ENCODE measurements around the gene SNAPIN.
A peak's percentile ranks its signal among the peaks of the same experiment; 100 is the strongest.
"Not testable (repeated sequence)": the region's sequence is repeated elsewhere in the genome, so short reads cannot be mapped to it uniquely, and the experiment has no call there.

The SNAPIN gene

GRCh38 chr1:153649863-153650235, 8.7 kb upstream of the SNAPIN start:
- Histone ChIP-seq H3K4me1 (ENCODE audit: control insufficient read depth, insufficient read depth, low read length) (peaks cover 35% of the 10 kb centered on the region), H3K27me3 (replicated peaks; ENCODE audit: control insufficient read depth, insufficient read depth, low read length) (no peaks in the 10 kb centered on the region), H3K9me3 (ENCODE audit: control insufficient read depth, low read length) (no peaks in the 10 kb centered on the region), H3K4me3 (ENCODE audit: low read length) (no peak overlapping the region), H3K36me3 (ENCODE audit: control insufficient read depth, insufficient read depth, low read length, severe bottlenecking) (peaks cover 17% of the 10 kb centered on the region), H3K9ac (ENCODE audit: low read length) (no peak overlapping the region)
- no peak for DNase-seq (ENCODE audit: low read depth)

GRCh38 chr1:153651771-153652170, 6.7 kb upstream of the SNAPIN start:
- Histone ChIP-seq H3K4me1 (ENCODE audit: control insufficient read depth, insufficient read depth, low read length) (peaks cover 26% of the 10 kb centered on the region), H3K27me3 (replicated peaks; ENCODE audit: control insufficient read depth, insufficient read depth, low read length) (no peaks in the 10 kb centered on the region), H3K9ac (ENCODE audit: low read length) (no peak overlapping the region), H3K9me3 (ENCODE audit: control insufficient read depth, low read length) (no peaks in the 10 kb centered on the region), H3K4me3 (ENCODE audit: low read length) (no peak overlapping the region), H3K36me3 (ENCODE audit: control insufficient read depth, insufficient read depth, low read length, severe bottlenecking) (no peaks in the 10 kb centered on the region)
- DNase-seq (ENCODE audit: low read depth), result no peak

- Histone ChIP-seq H3K9ac (ENCODE audit: low read length) (peak overlapping the region; percentile 14), H3K36me3 (ENCODE audit: control insufficient read depth, insufficient read depth, low read length, severe bottlenecking) (no peaks in the 10 kb centered on the region), H3K4me3 (ENCODE audit: low read length) (no peak overlapping the region), H3K4me1 (ENCODE audit: control insufficient read depth, insufficient read depth, low read length) (peaks cover 17% of the 10 kb centered on the region), H3K27me3 (replicated peaks; ENCODE audit: control insufficient read depth, insufficient read depth, low read length) (no peaks in the 10 kb centered on the region), H3K9me3 (ENCODE audit: control insufficient read depth, low read length) (no peaks in the 10 kb centered on the region)
- DNase-seq (ENCODE audit: low read depth), result peak; percentile 48
Measured at GRCh38 chr1:153652805-153653500, 5.5 kb upstream of the SNAPIN start.

- Histone ChIP-seq H3K27me3 (replicated peaks; ENCODE audit: control insufficient read depth, insufficient read depth, low read length) (no peaks in the 10 kb centered on the region), H3K9ac (ENCODE audit: low read length) (no peak overlapping the region), H3K36me3 (ENCODE audit: control insufficient read depth, insufficient read depth, low read length, severe bottlenecking) (no peaks in the 10 kb centered on the region), H3K4me3 (ENCODE audit: low read length) (no peak overlapping the region), H3K4me1 (ENCODE audit: control insufficient read depth, insufficient read depth, low read length) (peaks cover 25% of the 10 kb centered on the region), H3K9me3 (ENCODE audit: control insufficient read depth, low read length) (no peaks in the 10 kb centered on the region)
- DNase-seq (ENCODE audit: low read depth), result no peak
Measured at GRCh38 chr1:153655333-153655732, 3.2 kb upstream of the SNAPIN start.

GRCh38 chr1:153659175-153659534, 652 bp downstream of the SNAPIN start:
- Histone ChIP-seq H3K4me3 (ENCODE audit: low read length) (peak overlapping the region; percentile 99), H3K4me1 (ENCODE audit: control insufficient read depth, insufficient read depth, low read length) (peaks cover 40% of the 10 kb centered on the region), H3K27me3 (replicated peaks; ENCODE audit: control insufficient read depth, insufficient read depth, low read length) (no peaks in the 10 kb centered on the region), H3K36me3 (ENCODE audit: control insufficient read depth, insufficient read depth, low read length, severe bottlenecking) (peaks cover 36% of the 10 kb centered on the region), H3K9ac (ENCODE audit: low read length) (peak overlapping the region; percentile 95), H3K9me3 (ENCODE audit: control insufficient read depth, low read length) (no peaks in the 10 kb centered on the region)
- no peak for DNase-seq (ENCODE audit: low read depth)

GRCh38 chr1:153659656-153660055, 1.2 kb downstream of the SNAPIN start:
- H3K36me3 ChIP-seq (ENCODE audit: control insufficient read depth, insufficient read depth, low read length, severe bottlenecking), result peaks cover 41% of the 10 kb centered on the region
- H3K9ac ChIP-seq (ENCODE audit: low read length), result peak overlapping the region; percentile 95
- no peaks in the 10 kb centered on the region for H3K9me3 ChIP-seq (ENCODE audit: control insufficient read depth, low read length)
- H3K4me1 ChIP-seq (ENCODE audit: control insufficient read depth, insufficient read depth, low read length), result peaks cover 40% of the 10 kb centered on the region
- no peak for DNase-seq (ENCODE audit: low read depth)
- H3K27me3 ChIP-seq (replicated peaks; ENCODE audit: control insufficient read depth, insufficient read depth, low read length), result no peaks in the 10 kb centered on the region
- peak overlapping the region; percentile 99 for H3K4me3 ChIP-seq (ENCODE audit: low read length)

- peaks cover 57% of the 10 kb centered on the region for H3K36me3 ChIP-seq (ENCODE audit: control insufficient read depth, insufficient read depth, low read length, severe bottlenecking)
- no peak overlapping the region for H3K4me3 ChIP-seq (ENCODE audit: low read length)
- no peaks in the 10 kb centered on the region for H3K9me3 ChIP-seq (ENCODE audit: control insufficient read depth, low read length)
- H3K27me3 ChIP-seq (replicated peaks; ENCODE audit: control insufficient read depth, insufficient read depth, low read length), result no peaks in the 10 kb centered on the region
- H3K9ac ChIP-seq (ENCODE audit: low read length), result peak overlapping the region; percentile 41
- peaks cover 40% of the 10 kb centered on the region for H3K4me1 ChIP-seq (ENCODE audit: control insufficient read depth, insufficient read depth, low read length)
- DNase-seq (ENCODE audit: low read depth), result no peak
Measured at GRCh38 chr1:153661111-153661708, 2.7 kb downstream of the SNAPIN start.

GRCh38 chr1:153662269-153662668, 3.8 kb downstream of the SNAPIN start:
- Histone ChIP-seq H3K4me3 (ENCODE audit: low read length) (no peak overlapping the region), H3K36me3 (ENCODE audit: control insufficient read depth, insufficient read depth, low read length, severe bottlenecking) (peaks cover 67% of the 10 kb centered on the region), H3K9ac (ENCODE audit: low read length) (no peak overlapping the region), H3K27me3 (replicated peaks; ENCODE audit: control insufficient read depth, insufficient read depth, low read length) (no peaks in the 10 kb centered on the region), H3K9me3 (ENCODE audit: control insufficient read depth, low read length) (no peaks in the 10 kb centered on the region), H3K4me1 (ENCODE audit: control insufficient read depth, insufficient read depth, low read length) (peaks cover 40% of the 10 kb centered on the region)
- DNase-seq (ENCODE audit: low read depth), result no peak

- peaks cover 77% of the 10 kb centered on the region for H3K36me3 ChIP-seq (ENCODE audit: control insufficient read depth, insufficient read depth, low read length, severe bottlenecking)
- peak overlapping the region; percentile 29 for H3K9ac ChIP-seq (ENCODE audit: low read length)
- peak; percentile 24 for DNase-seq (ENCODE audit: low read depth)
- H3K4me3 ChIP-seq (ENCODE audit: low read length), result no peak overlapping the region
- peaks cover 39% of the 10 kb centered on the region for H3K4me1 ChIP-seq (ENCODE audit: control insufficient read depth, insufficient read depth, low read length)
- H3K27me3 ChIP-seq (replicated peaks; ENCODE audit: control insufficient read depth, insufficient read depth, low read length), result no peaks in the 10 kb centered on the region
- no peaks in the 10 kb centered on the region for H3K9me3 ChIP-seq (ENCODE audit: control insufficient read depth, low read length)
Measured at GRCh38 chr1:153663211-153663610, 4.7 kb downstream of the SNAPIN start.

- DNase-seq (ENCODE audit: low read depth), result no peak
- no peaks in the 10 kb centered on the region for H3K9me3 ChIP-seq (ENCODE audit: control insufficient read depth, low read length)
- H3K27me3 ChIP-seq (replicated peaks; ENCODE audit: control insufficient read depth, insufficient read depth, low read length), result no peaks in the 10 kb centered on the region
- peaks cover 34% of the 10 kb centered on the region for H3K4me1 ChIP-seq (ENCODE audit: control insufficient read depth, insufficient read depth, low read length)
- no peak overlapping the region for H3K4me3 ChIP-seq (ENCODE audit: low read length)
- peaks cover 67% of the 10 kb centered on the region for H3K36me3 ChIP-seq (ENCODE audit: control insufficient read depth, insufficient read depth, low read length, severe bottlenecking)
- H3K9ac ChIP-seq (ENCODE audit: low read length), result no peak overlapping the region
Measured at GRCh38 chr1:153667439-153667838, 8.9 kb downstream of the SNAPIN start.

GRCh38 chr1:153668672-153669071, 10.2 kb downstream of the SNAPIN start:
- not testable (repeated sequence) for H3K4me3 ChIP-seq (ENCODE audit: low read length); DNase-seq (ENCODE audit: low read depth); H3K9me3 ChIP-seq (ENCODE audit: control insufficient read depth, low read length); H3K9ac ChIP-seq (ENCODE audit: low read length); H3K27me3 ChIP-seq (replicated peaks; ENCODE audit: control insufficient read depth, insufficient read depth, low read length)
- Histone ChIP-seq H3K4me1 (ENCODE audit: control insufficient read depth, insufficient read depth, low read length) (peaks cover 23% of the 10 kb centered on the region), H3K36me3 (ENCODE audit: control insufficient read depth, insufficient read depth, low read length, severe bottlenecking) (peaks cover 55% of the 10 kb centered on the region)

- H3K27me3 ChIP-seq (replicated peaks; ENCODE audit: control insufficient read depth, insufficient read depth, low read length), result no peaks in the 10 kb centered on the region
- peak overlapping the region; percentile 98 for H3K4me3 ChIP-seq (ENCODE audit: low read length)
- H3K9ac ChIP-seq (ENCODE audit: low read length), result peak overlapping the region; percentile 95
- H3K9me3 ChIP-seq (ENCODE audit: control insufficient read depth, low read length), result no peaks in the 10 kb centered on the region
- H3K4me1 ChIP-seq (ENCODE audit: control insufficient read depth, insufficient read depth, low read length), result peaks cover 19% of the 10 kb centered on the region
- no peak for DNase-seq (ENCODE audit: low read depth)
- peaks cover 45% of the 10 kb centered on the region for H3K36me3 ChIP-seq (ENCODE audit: control insufficient read depth, insufficient read depth, low read length, severe bottlenecking)
Measured at GRCh38 chr1:153669606-153670005, 11.1 kb downstream of the SNAPIN start.
